D721Med (cell line): ENCODE data around the gene SPTBN1.
"Not testable (repeated sequence)": the region's sequence is repeated elsewhere in the genome, so short reads cannot be mapped to it uniquely, and the experiment has no call there.

Experiments
- DNase-seq: peaks from one replicate; pipeline ENCODE4 v3.0.0; 2011; ENCODE audit warnings: low spot score; ENCODE audit not compliant: insufficient read length
- FAIRE-seq: peaks from 2 replicates; lab custom pipeline; 2011; peaks lifted over from hg19 to GRCh38; lab: Jason Lieb, UNC
- CTCF ChIP-seq: IDR thresholded peaks from 2 replicates; pipeline ENCODE4 v1.5.1; 2012; ENCODE audit warnings: mild to moderate bottlenecking, control low read depth; ENCODE audit not compliant: insufficient read depth; ENCODE audit errors: missing control alignments

SPTBN1 gene

GRCh38 chr2:54500404-54501205, 44.5 kb downstream of the SPTBN1 start:
- no peak for TF ChIP-seq CTCF
- DNase-seq: no peak
- no peak for FAIRE-seq

- TF ChIP-seq CTCF: no peak
- FAIRE-seq (no peak), DNase-seq (no peak)
Observed at GRCh38 chr2:54502731-54503130, 46.6 kb downstream of the SPTBN1 start.

DNA sequence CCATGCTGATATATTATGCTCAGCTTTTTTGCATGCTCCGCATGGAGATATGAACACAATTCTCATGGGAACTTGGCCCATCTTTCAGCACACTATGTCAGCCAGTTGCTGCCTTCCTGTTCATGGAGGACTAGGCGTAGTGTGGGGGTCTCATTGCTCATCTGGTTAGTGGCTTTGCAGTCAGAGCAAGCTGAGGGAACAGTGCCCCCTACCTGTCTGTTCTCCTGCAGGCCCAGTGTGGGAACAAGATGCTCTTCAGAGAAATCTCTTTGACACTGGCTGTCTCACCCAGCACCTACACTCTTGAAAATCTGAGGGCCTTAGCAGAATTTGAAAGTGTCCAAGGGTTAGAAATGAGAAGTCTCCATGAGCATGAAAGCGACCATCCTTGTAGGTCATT, 47.1 kb downstream of the SPTBN1 start:
- FAIRE-seq (no peak), DNase-seq (no peak)
- TF ChIP-seq CTCF: peak; percentile 65

DNA sequence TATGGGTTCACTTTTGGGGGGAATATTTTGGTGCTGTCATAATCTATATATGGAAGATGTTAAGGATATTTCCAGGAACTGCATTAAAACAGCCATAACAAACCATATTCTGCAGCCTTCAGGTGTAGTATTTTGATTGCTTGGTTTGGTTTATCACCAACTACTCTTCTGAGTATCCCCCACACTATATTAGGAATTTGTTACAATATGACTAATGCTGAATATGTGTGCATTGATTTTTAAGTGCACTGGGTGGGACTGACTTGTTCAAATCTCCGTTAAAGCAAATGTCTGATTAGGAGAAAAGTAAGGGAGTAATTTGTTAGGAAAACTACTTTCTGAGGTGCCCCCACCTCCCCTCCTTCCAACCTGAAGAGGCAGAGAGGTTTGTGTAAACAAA, 47.7 kb downstream of the SPTBN1 start:
- no peak for DNase-seq
- FAIRE-seq: no peak
- no peak for TF ChIP-seq CTCF

- TF ChIP-seq CTCF: no peak
- FAIRE-seq: no peak
- no peak for DNase-seq
Observed at GRCh38 chr2:54504866-54505265, 48.7 kb downstream of the SPTBN1 start.

DNA sequence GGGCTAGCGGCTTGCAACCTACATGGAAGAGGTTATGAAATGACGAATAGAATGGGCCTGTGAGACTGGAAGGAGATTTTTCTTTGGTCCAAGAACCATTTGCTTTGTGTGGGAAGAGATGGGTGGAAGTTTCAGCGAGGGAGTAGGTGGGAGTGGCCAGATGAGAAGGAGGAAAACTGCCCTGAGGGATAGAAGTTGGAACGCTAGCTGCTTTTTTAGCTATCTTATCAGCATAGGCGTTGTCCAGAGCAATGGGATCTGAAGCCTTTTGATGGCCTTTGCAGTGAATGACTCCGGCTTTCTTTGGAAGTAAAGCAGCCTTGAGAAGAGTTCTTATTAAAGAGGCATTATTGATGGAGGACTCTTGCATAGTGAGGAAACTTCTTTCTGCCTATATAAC, 52.4 kb downstream of the SPTBN1 start:
- FAIRE-seq (no peak), DNase-seq (no peak)
- no peak for TF ChIP-seq CTCF

- DNase-seq, FAIRE-seq: not testable (repeated sequence)
Observed at GRCh38 chr2:54509043-54509442, 52.9 kb downstream of the SPTBN1 start.
